HG02938 (cell line): ENCODE measurements around the gene PSMD13.
A peak's percentile ranks its signal among the peaks of the same experiment; 100 is the strongest.

Experiments used
- ATAC-seq: cut with Tn5 transposase; IDR thresholded peaks from one replicate; pipeline ENCODE4 v1.9.1; 2021; ENCODE audit warnings: mild to moderate bottlenecking, moderate library complexity; ENCODE audit not compliant: unreplicated experiment

The PSMD13 gene

GRCh38 chr11:241634-242033, 4.9 kb downstream of the PSMD13 start:
- no peak for ATAC-seq

- no peak for ATAC-seq
Observed at GRCh38 chr11:244376-244775, 7.6 kb downstream of the PSMD13 start.

- ATAC-seq, result no peak
Observed at GRCh38 chr11:249062-249461, 12.3 kb downstream of the PSMD13 start.

DNA sequence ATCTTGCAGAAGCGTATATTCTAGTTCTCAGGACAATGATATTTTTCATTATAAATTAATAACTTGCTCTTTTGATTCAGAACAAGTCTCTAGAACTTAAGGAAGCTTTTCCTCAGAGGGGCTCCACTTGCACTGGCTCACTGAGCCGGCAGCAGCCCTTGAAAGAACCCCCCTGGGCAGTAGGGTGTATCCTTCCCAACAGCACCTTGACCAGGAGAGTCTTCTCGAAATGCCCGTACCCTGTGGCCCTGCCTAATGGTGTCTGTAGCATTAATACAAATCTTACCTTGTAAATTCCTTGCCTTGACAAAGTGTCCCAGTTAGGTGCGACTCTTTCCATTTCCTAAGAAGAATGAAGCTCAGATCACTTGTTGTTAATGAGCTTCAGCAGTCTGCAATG, 13.5 kb downstream of the PSMD13 start:
- no peak for ATAC-seq

- ATAC-seq, result no peak
Observed at GRCh38 chr11:250740-251299, 14.0 kb downstream of the PSMD13 start.

DNA sequence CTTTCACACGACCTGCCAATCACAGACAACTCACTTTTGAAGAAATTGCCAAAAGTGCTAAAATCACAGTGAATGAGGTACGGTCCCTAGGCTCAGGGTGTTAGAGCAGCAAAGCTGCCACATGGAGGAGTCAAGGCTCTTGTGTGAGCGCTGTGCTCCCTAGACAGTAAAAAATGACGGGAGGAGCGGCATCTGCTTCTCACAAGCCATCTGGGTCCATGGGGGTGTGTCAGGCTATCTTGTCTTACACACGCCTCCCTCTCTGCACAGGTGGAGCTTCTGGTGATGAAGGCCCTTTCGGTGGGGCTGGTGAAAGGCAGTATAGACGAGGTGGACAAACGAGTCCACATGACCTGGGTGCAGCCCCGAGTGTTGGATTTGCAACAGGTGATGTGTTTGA, 14.8 kb downstream of the PSMD13 start:
- no peak for ATAC-seq

GRCh38 chr11:252666-253065, 15.9 kb downstream of the PSMD13 start:
- no peak for ATAC-seq

DNA sequence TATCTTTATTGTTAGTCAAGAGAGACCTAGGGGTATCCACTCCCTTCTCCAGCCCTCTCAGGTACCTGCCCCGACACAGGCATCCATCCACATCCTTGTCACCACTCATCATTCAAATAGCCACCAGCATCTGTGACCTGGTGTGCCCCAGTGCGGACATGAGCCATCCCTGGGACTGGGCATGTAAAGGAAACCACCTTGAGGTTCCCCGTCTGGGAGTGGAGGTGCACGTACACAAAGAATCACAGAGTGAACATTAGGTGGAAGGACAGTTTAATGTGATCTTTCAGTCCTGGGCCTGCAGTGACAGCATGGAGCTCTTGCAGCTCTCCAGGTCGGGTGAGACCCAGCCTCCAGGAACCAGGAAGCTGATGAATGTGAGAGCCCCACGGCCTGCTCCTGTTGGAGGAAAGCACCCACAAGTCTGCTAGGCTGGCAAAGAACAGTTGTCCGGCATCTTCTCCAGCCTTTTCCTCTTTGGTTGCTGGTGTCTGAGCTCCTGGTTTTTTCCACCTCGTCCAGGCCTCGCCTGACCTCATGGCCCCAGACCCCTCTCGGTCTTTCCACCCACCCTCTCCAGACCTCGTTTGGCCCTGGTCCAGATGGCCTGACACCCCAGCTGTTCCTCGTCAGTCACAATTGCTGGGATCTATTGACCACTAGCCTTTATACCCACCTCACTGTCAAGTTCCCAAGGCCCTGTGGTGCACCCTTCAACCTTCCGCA, 16.5 kb downstream of the PSMD13 start:
- ATAC-seq, result no peak

- ATAC-seq, result no peak
Observed at GRCh38 chr11:253886-254270, 17.1 kb downstream of the PSMD13 start.

- ATAC-seq, result no peak
Observed at GRCh38 chr11:255176-255575, 18.4 kb downstream of the PSMD13 start.

DNA sequence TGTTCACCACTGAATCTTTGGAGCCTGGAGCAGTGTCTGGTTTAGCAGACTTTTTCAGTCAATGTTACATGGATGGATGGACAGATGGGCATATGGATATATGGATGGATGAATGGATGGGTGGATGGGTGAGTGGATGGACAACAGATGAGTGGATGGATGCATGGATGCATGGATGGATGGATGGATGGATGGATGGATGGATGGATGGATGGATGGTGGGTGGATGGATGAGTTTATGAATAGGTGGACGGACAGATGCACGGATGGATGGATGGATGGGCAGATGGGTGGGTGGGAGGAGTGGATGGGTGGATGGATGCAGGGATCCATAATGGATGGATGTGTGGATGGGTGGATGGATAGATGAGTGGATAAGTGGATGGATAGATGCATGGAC, 19.0 kb downstream of the PSMD13 start:
- no peak for ATAC-seq

- no peak for ATAC-seq
Observed at GRCh38 chr11:256952-257737, 20.4 kb downstream of the PSMD13 start.

GRCh38 chr11:257766-258493, 21.2 kb downstream of the PSMD13 start:
- ATAC-seq, result no peak

GRCh38 chr11:259413-259812, 22.6 kb downstream of the PSMD13 start:
- ATAC-seq, result no peak

GRCh38 chr11:261624-262023, 24.8 kb downstream of the PSMD13 start:
- no peak for ATAC-seq

- ATAC-seq, result no peak
Observed at GRCh38 chr11:266676-267439, 30.1 kb downstream of the PSMD13 start.

- ATAC-seq, result no peak
Observed at GRCh38 chr11:267491-267994, 30.8 kb downstream of the PSMD13 start.

DNA sequence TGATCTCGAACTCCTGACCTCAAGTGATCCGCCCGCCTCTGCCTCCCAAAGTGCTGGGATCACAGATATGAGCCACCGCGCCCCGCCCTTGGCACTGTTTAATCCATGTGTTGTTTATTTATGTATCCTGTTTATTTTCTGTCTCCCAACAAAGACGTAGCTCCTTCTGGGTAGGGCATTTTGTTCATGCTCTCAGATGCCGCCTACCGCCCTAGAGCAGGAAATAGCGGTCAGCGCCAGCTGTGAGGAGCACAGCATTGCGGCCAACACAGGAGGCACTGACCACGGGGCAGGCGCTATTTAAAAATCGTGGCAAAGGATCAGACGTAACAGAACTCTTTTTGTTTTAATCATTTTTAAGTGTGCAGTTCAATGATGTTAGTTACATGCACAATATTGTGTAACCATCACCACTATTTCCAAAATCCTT, 32.0 kb downstream of the PSMD13 start:
- peak; percentile 37 for ATAC-seq

DNA sequence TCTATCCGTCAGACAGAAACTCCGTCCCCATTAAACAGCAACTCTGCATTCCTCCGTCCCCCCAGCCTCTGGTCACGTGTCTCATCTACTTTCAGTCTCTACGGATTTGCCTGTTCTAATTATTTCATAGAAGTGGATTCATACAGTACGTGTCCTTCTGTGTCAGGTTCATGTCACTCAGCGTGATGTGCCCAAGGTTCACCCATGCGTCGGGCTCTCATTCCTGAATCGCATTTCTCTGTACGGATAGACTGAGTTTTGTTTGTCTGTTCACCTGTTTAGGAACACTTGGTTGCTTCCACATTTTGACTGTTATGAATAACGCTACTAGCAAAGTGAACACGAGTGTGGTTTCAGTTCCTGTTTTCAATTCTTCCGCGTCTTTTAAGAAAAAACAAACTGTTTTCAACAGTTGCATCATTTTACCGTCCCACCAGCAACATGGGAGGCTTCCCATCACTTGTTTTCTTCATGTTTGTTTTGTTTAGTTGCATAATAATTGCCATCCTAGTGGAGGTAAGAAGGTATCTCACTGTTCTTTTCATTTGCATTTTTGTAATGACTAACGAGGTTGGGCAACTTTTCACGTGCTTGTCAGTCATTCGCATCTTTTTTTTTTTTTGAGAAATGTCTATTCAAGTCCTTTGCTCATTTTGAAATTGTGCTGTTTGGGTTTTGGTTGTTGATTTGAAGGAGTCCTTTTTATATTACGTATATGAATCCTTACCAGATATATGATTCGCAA, 32.5 kb downstream of the PSMD13 start:
- peak; percentile 77 for ATAC-seq
